ENCODE measurements around the gene TAAR1.
"Not testable (repeated sequence)": the region's sequence is repeated elsewhere in the genome, so short reads cannot be mapped to it uniquely, and the experiment has no call there.

The TAAR1 gene

GRCh38 chr6:132659082-132659481, at the start of gene TAAR1:
Gene TAAR1 (minus strand): TSS chr6:132659182. CDS start chr6:132646003, 13,179 bp downstream.
- no peak for DNase-seq

GRCh38 chr6:132708771-132709170, 49.8 kb upstream of the TAAR1 start:
- DNase-seq, result no peak

GRCh38 chr6:132708002-132708401, 49.0 kb upstream of the TAAR1 start:
- no peak for DNase-seq

- DNase-seq, result not testable (repeated sequence)
These were observed 47.8 kb upstream of the TAAR1 start for GRCh38 chr6:132706756-132707155.

GRCh38 chr6:132703936-132704335, 45.0 kb upstream of the TAAR1 start:
- DNase-seq, result no peak

- DNase-seq, result no peak
These were observed 39.6 kb upstream of the TAAR1 start for GRCh38 chr6:132698608-132699007.

- DNase-seq, result no peak
These were observed 36.8 kb upstream of the TAAR1 start for GRCh38 chr6:132695773-132696172.

GRCh38 chr6:132693478-132693877, 34.5 kb upstream of the TAAR1 start:
- no peak for DNase-seq

GRCh38 chr6:132690678-132691077, 31.7 kb upstream of the TAAR1 start:
- DNase-seq, result no peak

GRCh38 chr6:132687306-132687705, 28.3 kb upstream of the TAAR1 start:
- DNase-seq, result no peak

GRCh38 chr6:132686531-132686930, 27.5 kb upstream of the TAAR1 start:
- DNase-seq, result no peak

- DNase-seq, result no peak
These were observed 26.0 kb upstream of the TAAR1 start for GRCh38 chr6:132685009-132685408.

- no peak for DNase-seq
These were observed 25.3 kb upstream of the TAAR1 start for GRCh38 chr6:132684272-132684671.

GRCh38 chr6:132683543-132683942, 24.6 kb upstream of the TAAR1 start:
- DNase-seq, result peak in 4 of 56 donors; percentile 1 to 7 (median 3)

- not testable (repeated sequence) for DNase-seq
These were observed 20.1 kb upstream of the TAAR1 start for GRCh38 chr6:132679094-132679493.

GRCh38 chr6:132675749-132676148, 16.8 kb upstream of the TAAR1 start:
- no peak for DNase-seq

- DNase-seq, result no peak
These were observed 16.0 kb upstream of the TAAR1 start for GRCh38 chr6:132675002-132675401.

GRCh38 chr6:132673376-132674094, 14.6 kb upstream of the TAAR1 start:
- DNase-seq, result no peak

GRCh38 chr6:132671295-132671694, 12.3 kb upstream of the TAAR1 start:
- DNase-seq, result no peak

- peak in 1 of 56 donors; percentile 2 for DNase-seq
These were observed 10.8 kb upstream of the TAAR1 start for GRCh38 chr6:132669690-132670291.

GRCh38 chr6:132666118-132666517, 7.1 kb upstream of the TAAR1 start:
- no peak for DNase-seq

GRCh38 chr6:132664309-132665034, 5.5 kb upstream of the TAAR1 start:
- no peak for DNase-seq

- DNase-seq, result no peak
These were observed 4.7 kb upstream of the TAAR1 start for GRCh38 chr6:132663661-132664060.
